K562 (cell line): ENCODE results near the gene GALNT7. TPM values are rescaled to one million over a fixed set of nuclear protein-coding genes. Genes with fewer than 3 reads are reported as not detected.

Experiments
- CHD1 ChIP-seq: fragments of 200-600 bp; sonication (generic); IDR thresholded peaks from one replicate; pipeline ENCODE4 v1.6.1; 2012; ENCODE audit warnings: mild to moderate bottlenecking, moderate library complexity, low read length, inconsistent platforms
- DPF2 ChIP-seq: fragments of 450-650 bp; IDR thresholded peaks from 2 replicates; pipeline ENCODE4 v1.6.1; 2016
- ELF2 ChIP-seq: fragments of 250-450 bp; sonication (Bioruptor Pico); IDR thresholded peaks from 2 replicates; pipeline ENCODE4 v1.5.0; 2021; ENCODE audit warnings: mild to moderate bottlenecking
- KDM2B ChIP-seq: fragments of 250-450 bp; sonication (Bioruptor Pico); IDR thresholded peaks from 2 replicates; pipeline ENCODE4 v1.8.0; 2021; ENCODE audit warnings: mild to moderate bottlenecking, moderate library complexity
- MAZ ChIP-seq, 2 experiments: fragments of 450-650 bp in 1 of 2; sonication (generic) in 1 of 2; formaldehyde crosslinking; IDR thresholded peaks in 1 of 2; conservative IDR thresholded peaks in 1 of 2; 2 replicates each; pipeline versions ENCODE4 v1.4.0 to v1.5.0; 2020; ENCODE audit warnings: mild to moderate bottlenecking in 1 of 2, missing genetic modification reagents in 1 of 2
- MECOM ChIP-seq: fragments of 250-450 bp; sonication (Bioruptor Pico); IDR thresholded peaks from 2 replicates; pipeline ENCODE4 v1.8.0; 2022; ENCODE audit warnings: inconsistent platforms
- MED1 ChIP-seq: sonication (generic); formaldehyde crosslinking; IDR thresholded peaks from 2 replicates; pipeline ENCODE4 v1.8.1; 2023; ENCODE audit warnings: missing genetic modification reagents, borderline replicate concordance
- POLR2B ChIP-seq: fragments of 450-650 bp; IDR thresholded peaks from 2 replicates; pipeline ENCODE4 v1.6.1; 2018; ENCODE audit warnings: low read depth; ENCODE audit not compliant: partially characterized antibody
- RUNX1 ChIP-seq: sonication (generic); IDR thresholded peaks from 2 replicates; pipeline ENCODE4 v1.6.1; 2016; ENCODE audit warnings: antibody characterized with exemption, low read depth
- TCF7 ChIP-seq: sonication (generic); IDR thresholded peaks from 2 replicates; pipeline ENCODE4 v1.6.1; 2016; ENCODE audit warnings: antibody characterized with exemption, borderline replicate concordance
- THRAP3 ChIP-seq: fragments of 450-650 bp; IDR thresholded peaks from 2 replicates; pipeline ENCODE4 v1.6.1; 2016; ENCODE audit warnings: mild to moderate bottlenecking, inconsistent platforms, borderline replicate concordance
- TOE1 ChIP-seq, 2 experiments: fragments of 450-650 bp in 1 of 2; sonication (generic) in 1 of 2; formaldehyde crosslinking in 1 of 2; IDR thresholded peaks; 2 replicates each; pipeline versions ENCODE4 v1.7.1 to v1.8.0; 2016 to 2022; ENCODE audit warnings: borderline replicate concordance in 2 of 2, mild to moderate bottlenecking in 2 of 2, antibody characterized with exemption in 1 of 2, inconsistent platforms in 1 of 2, low read depth in 1 of 2, missing genetic modification reagents in 1 of 2, moderate library complexity in 1 of 2
- ZBTB11 ChIP-seq, 3 experiments: fragments of 200-800 bp in 1 of 3; fragments of 250-450 bp in 1 of 3; fragments of 450-650 bp in 1 of 3; sonication (Bioruptor Pico) in 1 of 3; sonication (Bioruptor generic) in 1 of 3; formaldehyde crosslinking in 1 of 3; IDR thresholded peaks; 2 replicates each; pipeline versions ENCODE4 v1.6.1 to v1.8.0; 2016 to 2022; ENCODE audit warnings: mild to moderate bottlenecking in 2 of 3, missing genetic modification characterization in 2 of 3, missing compliant biosample characterization in 1 of 3, moderate library complexity in 1 of 3
- ZBTB5 ChIP-seq: fragments of 450-650 bp; IDR thresholded peaks from 2 replicates; pipeline ENCODE4 v1.6.1; 2017; ENCODE audit warnings: antibody characterized with exemption
- ZNF212 ChIP-seq: fragments of 450-650 bp; formaldehyde crosslinking; IDR thresholded peaks from 2 replicates; pipeline ENCODE4 v1.4.0; 2020; ENCODE audit warnings: mild to moderate bottlenecking
- ZNF398 ChIP-seq: fragments of 250-450 bp; sonication (Bioruptor Pico); IDR thresholded peaks from 2 replicates; pipeline ENCODE4 v1.8.0; 2021; ENCODE audit warnings: moderate library complexity, mild to moderate bottlenecking, inconsistent platforms
- ZNF740 ChIP-seq, 3 experiments: fragments of 200-800 bp in 1 of 3; sonication (Bioruptor generic) in 1 of 3; sonication (generic) in 1 of 3; formaldehyde crosslinking in 1 of 3; IDR thresholded peaks; 2 replicates each; pipeline versions ENCODE4 v1.6.1 to v1.8.0; 2016 to 2022; ENCODE audit warnings: mild to moderate bottlenecking in 2 of 3, missing compliant biosample characterization in 2 of 3, missing genetic modification characterization in 2 of 3, missing genetic modification reagents in 1 of 3
- ZNF75A ChIP-seq: fragments of 450-650 bp; formaldehyde crosslinking; IDR thresholded peaks from 2 replicates; pipeline ENCODE4 v1.4.0; 2020; ENCODE audit warnings: mild to moderate bottlenecking
- ZNF785 ChIP-seq: fragments of 250-450 bp; sonication (Bioruptor Pico); IDR thresholded peaks from 2 replicates; pipeline ENCODE4 v1.4.0; 2020; ENCODE audit warnings: mild to moderate bottlenecking
- polyA plus RNA-seq, 8 experiments: library from polyadenylated mRNA; depleted of rRNA in 4 of 8; stranded (reverse) in 5 of 8; unstranded in 3 of 8; fragments of >200 nt; fragmentation: Nextera tagmentation in 2 of 8; fragmentation: Illumina TruSeq in 1 of 8; extraction: Ambion mirVana in 2 of 8; extraction: Trizol in 1 of 8; gene quantifications; 2 replicates each; pipeline versions ENCODE4 v1.2.1 to v1.2.3, GENCODE V29; 2011 to 2014; ENCODE audit warnings: inconsistent platforms in 1 of 8, missing spikeins in 1 of 8
- total RNA-seq, 7 experiments: library from RNA; depleted of rRNA in 6 of 7; stranded (reverse); fragments of >200 nt in 6 of 7; fragmentation: Illumina TruSeq in 2 of 7; extraction: Trizol in 2 of 7; gene quantifications; 2 replicates each; pipeline versions ENCODE4 v1.2.1 to v1.2.3, GENCODE V29; 2011 to 2021; ENCODE audit warnings: low replicate concordance in 1 of 7

The GALNT7 gene
- total and polyA plus RNA-seq, 9 of the 15 experiments (the other 6 are each of a cell fraction or from before 2014, with no cell fraction given) = 16.7 to 38.7 (median 31.1) TPM

GRCh38 chr4:173124209-173124865 is 44.3 kb upstream of the GALNT7 start (continued):
- TF ChIP-seq ZBTB11 (CRISPR knock-in tag; IDR thresholded peaks at IDR 0.05) (no peak), POLR2B (no peak), ZBTB5 (no peak), ZNF75A (CRISPR knock-in tag) (no peak), MAZ (CRISPR knock-in tag; conservative IDR thresholded peaks at IDR 0.05 in 1 of 2, IDR thresholded peaks at IDR 0.05 in 1 of 2) (no peak), CHD1 (no peak), ZNF212 (CRISPR knock-in tag) (no peak), MED1 (CRISPR knock-in tag) (no peak), ELF2 (CRISPR knock-in tag) (no peak), TCF7 (no peak), RUNX1 (no peak), ZNF398 (no peak), KDM2B (CRISPR knock-in tag) (no peak), MECOM (CRISPR knock-in tag) (peak; percentile 83; the same call in 1 of the 2 replicates), ZNF740 (CRISPR knock-in tag; IDR thresholded peaks at IDR 0.05) (no peak), ZNF740 (tag; IDR thresholded peaks at IDR 0.05) (no peak), ZNF785 (CRISPR knock-in tag) (no peak), THRAP3 (no peak), TOE1 (IDR thresholded peaks at IDR 0.05; ENCODE audit: borderline replicate concordance) (no peak), TOE1 (CRISPR knock-in tag; IDR thresholded peaks at IDR 0.05; ENCODE audit: borderline replicate concordance, low read depth) (no peak), DPF2 (peak; percentile 83)
